H9 (cell line): ENCODE measurements around the gene FOXC2. TPM values are rescaled to one million over a fixed set of nuclear protein-coding genes. Genes with fewer than 3 reads are reported as not detected.

ENCODE experiments used
- DNase-seq: peaks from one replicate; pipeline ENCODE4 v3.0.0-alpha.2; 2017
- H2AFZ ChIP-seq: one replicate; pipeline ENCODE4 v1.6.1; 2013; ENCODE audit warnings: mild to moderate bottlenecking, low read length, control low read depth, moderate library complexity
- H2AK5ac ChIP-seq: 2 replicates; pipeline ENCODE4 v1.6.1; 2013; ENCODE audit warnings: low read length, control low read depth, mixed read lengths; ENCODE audit not compliant: insufficient read length
- H2BK120ac ChIP-seq: one replicate; pipeline ENCODE4 v1.6.1; 2013; ENCODE audit warnings: low read depth, mild to moderate bottlenecking, low read length, control low read depth, inconsistent platforms; ENCODE audit not compliant: poor library complexity, severe bottlenecking
- H2BK12ac ChIP-seq: 2 replicates; pipeline ENCODE4 v1.6.1; 2013; ENCODE audit warnings: low read length, control low read depth, mixed read lengths, low read depth; ENCODE audit not compliant: insufficient read length
- H2BK15ac ChIP-seq: 2 replicates; pipeline ENCODE4 v1.6.1; 2013; ENCODE audit warnings: low read depth, low read length, control low read depth
- H2BK20ac ChIP-seq: one replicate; pipeline ENCODE4 v1.6.1; 2013; ENCODE audit warnings: low read depth, mild to moderate bottlenecking, low read length, control low read depth, inconsistent platforms; ENCODE audit not compliant: poor library complexity, severe bottlenecking
- H2BK5ac ChIP-seq: 2 replicates; pipeline ENCODE4 v1.6.1; 2013; ENCODE audit warnings: low read length, control low read depth, mixed read lengths; ENCODE audit not compliant: insufficient read length
- H3K14ac ChIP-seq: 2 replicates; pipeline ENCODE4 v1.6.1; 2013; ENCODE audit warnings: low read length, control low read depth; ENCODE audit not compliant: insufficient read depth
- H3K18ac ChIP-seq: 2 replicates; pipeline ENCODE4 v1.6.1; 2013; ENCODE audit warnings: low read depth, mild to moderate bottlenecking, mixed read lengths, low read length, control low read depth; ENCODE audit not compliant: insufficient read length
- H3K23ac ChIP-seq: 2 replicates; pipeline ENCODE4 v1.6.1; 2013; ENCODE audit warnings: low read length, control low read depth, mixed read lengths, low read depth; ENCODE audit not compliant: insufficient read length
- H3K23me2 ChIP-seq: 2 replicates; pipeline ENCODE4 v1.6.1; 2013; ENCODE audit warnings: low read depth, mild to moderate bottlenecking, mixed read lengths, low read length, control low read depth; ENCODE audit not compliant: insufficient read length, poor library complexity, severe bottlenecking
- H3K27ac ChIP-seq: 2 replicates; pipeline ENCODE4 v1.5.1; 2013; ENCODE audit warnings: low read length, control low read depth, mixed read lengths, low read depth; ENCODE audit not compliant: insufficient read length
- H3K27me3 ChIP-seq: 2 replicates; pipeline ENCODE4 v1.6.1; 2013; ENCODE audit warnings: low read length, control low read depth, inconsistent platforms; ENCODE audit not compliant: insufficient read depth
- H3K4ac ChIP-seq: 2 replicates; pipeline ENCODE4 v1.6.1; 2013; ENCODE audit warnings: low read depth, mild to moderate bottlenecking, control low read depth, inconsistent platforms, low read length, moderate library complexity
- H3K4me1 ChIP-seq: 2 replicates; pipeline ENCODE4 v1.6.1; 2013; ENCODE audit warnings: low read length, control low read depth, inconsistent platforms; ENCODE audit not compliant: insufficient read depth
- H3K4me2 ChIP-seq: 2 replicates; pipeline ENCODE4 v1.6.1; 2013; ENCODE audit warnings: low read length, control low read depth, mixed read lengths; ENCODE audit not compliant: insufficient read length, insufficient read depth
- H3K56ac ChIP-seq: 2 replicates; pipeline ENCODE4 v1.6.1; 2013; ENCODE audit warnings: low read depth, mild to moderate bottlenecking, mixed read lengths, low read length, control low read depth; ENCODE audit not compliant: insufficient read length
- H3K79me1 ChIP-seq: 2 replicates; pipeline ENCODE4 v1.6.1; 2013; ENCODE audit warnings: low read depth, mild to moderate bottlenecking, moderate library complexity, low read length, control low read depth, inconsistent platforms; ENCODE audit not compliant: insufficient read depth, poor library complexity, severe bottlenecking
- H3K79me2 ChIP-seq: 2 replicates; pipeline ENCODE4 v1.6.1; 2013; ENCODE audit warnings: low read length, control low read depth, inconsistent platforms; ENCODE audit not compliant: insufficient read depth
- H3K9ac ChIP-seq: 2 replicates; pipeline ENCODE4 v1.6.1; 2013; ENCODE audit warnings: low read length, control low read depth, mixed read lengths; ENCODE audit not compliant: insufficient read length; ENCODE audit errors: extremely low read depth
- H3K9me3 ChIP-seq: one replicate; pipeline ENCODE4 v1.6.1; 2013; ENCODE audit warnings: low read depth, low read length, inconsistent platforms; ENCODE audit not compliant: control insufficient read depth
- H3T11ph ChIP-seq: one replicate; pipeline ENCODE4 v1.6.1; 2013; ENCODE audit warnings: mild to moderate bottlenecking, low read length, control low read depth, inconsistent platforms
- H4K20me1 ChIP-seq: one replicate; pipeline ENCODE4 v1.6.1; 2013; ENCODE audit not compliant: control insufficient read depth, insufficient read length, insufficient read depth
- H4K5ac ChIP-seq: 2 replicates; pipeline ENCODE4 v1.6.1; 2013; ENCODE audit warnings: low read depth, mild to moderate bottlenecking, mixed read lengths, low read length, control low read depth; ENCODE audit not compliant: insufficient read length
- H4K8ac ChIP-seq: replicated peaks from 2 replicates; pipeline ENCODE4 v1.6.1; 2013; ENCODE audit warnings: low read length, control low read depth, mixed read lengths, low read depth; ENCODE audit not compliant: insufficient read length
- H4K91ac ChIP-seq: 2 replicates; pipeline ENCODE4 v1.6.1; 2013; ENCODE audit warnings: low read depth, mild to moderate bottlenecking, moderate library complexity, mixed read lengths, low read length, control low read depth; ENCODE audit not compliant: insufficient read length
- H3K27ac Mint-ChIP-seq, 3 experiments: 2 replicates in 2 of 3; 3 replicates in 1 of 3; pipeline ENCODE4 v1.8.0; 2020 to 2021; ENCODE audit warnings: mixed read lengths in 3 of 3, mild to moderate bottlenecking in 1 of 3, moderate library complexity in 1 of 3
- H3K27me3 Mint-ChIP-seq: 2 replicates; pipeline ENCODE4 v1.8.0; 2021; ENCODE audit warnings: low read depth, mild to moderate bottlenecking, moderate library complexity, mixed read lengths
- H3K36me3 Mint-ChIP-seq, 3 experiments: 2 replicates in 2 of 3; 3 replicates in 1 of 3; pipeline ENCODE4 v1.8.0; 2020 to 2021; ENCODE audit warnings: low read depth in 3 of 3, mixed read lengths in 3 of 3; ENCODE audit not compliant: insufficient read depth in 1 of 3
- H3K4me1 Mint-ChIP-seq, 2 experiments: 2 replicates each; pipeline ENCODE4 v1.8.0; 2020; ENCODE audit warnings: mixed read lengths in 2 of 2
- H3K4me3 Mint-ChIP-seq, 2 experiments: 2 replicates in 1 of 2; 3 replicates in 1 of 2; pipeline ENCODE4 v1.8.0; 2020 to 2021; ENCODE audit warnings: mild to moderate bottlenecking in 2 of 2, mixed read lengths in 2 of 2, moderate library complexity in 1 of 2
- H3K9me3 Mint-ChIP-seq, 2 experiments: 2 replicates in 1 of 2; 3 replicates in 1 of 2; pipeline ENCODE4 v1.8.0; 2020; ENCODE audit warnings: mild to moderate bottlenecking in 2 of 2, mixed read lengths in 2 of 2, moderate library complexity in 1 of 2
- WGBS: extraction: QIAGEN DNeasy Blood & Tissue Kit; methylation state at CpG from one replicate; pipeline ENCODE4 v1.1.7; 2013; ENCODE audit warnings: missing lambda C conversion rate, low lambda C conversion rate, mixed read lengths; ENCODE audit not compliant: insufficient read length; ENCODE audit errors: extremely low coverage; 5-methylcytosine and 5-hydroxymethylcytosine counted together
- total RNA-seq: library from RNA; stranded (reverse); gene quantifications from 2 replicates; pipeline ENCODE4 v1.2.1, GENCODE V29; 2021
- TF ChIP-seq, protein P1 (sequence below): fragments of 200-600 bp; sonication (generic); conservative IDR thresholded peaks from 3 replicates; pipeline ENCODE4 v1.8.0; 2021; ENCODE audit warnings: antibody characterized with exemption, mild to moderate bottlenecking

Gene FOXC2
- total RNA-seq, 1 experiment from 2014 or later = not detected

DNA sequence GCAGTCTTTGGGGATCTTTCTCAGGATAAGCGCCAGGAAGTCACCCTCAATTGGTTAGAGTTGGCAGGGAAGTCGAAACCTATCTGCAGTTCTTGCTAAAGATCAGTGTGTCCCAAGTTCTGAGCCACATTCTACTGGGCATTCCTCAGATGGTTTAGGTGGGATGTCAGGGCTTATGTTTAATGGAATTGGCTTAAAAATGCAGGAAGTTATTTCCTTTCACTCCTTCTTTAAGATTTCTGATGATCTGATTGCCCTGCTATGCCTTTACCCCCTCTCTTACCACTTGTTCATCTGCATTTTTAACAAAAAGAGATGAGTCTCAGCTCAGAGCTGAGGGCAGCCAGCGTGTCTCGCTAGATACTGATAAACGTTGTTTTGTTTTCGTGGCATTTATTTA lies 42.5 kb downstream of the FOXC2 start:
- H3K27me3 Mint-ChIP-seq = peaks cover 7% of the 10 kb centered on the region
- no peak overlapping the region for H2AFZ ChIP-seq
- H3K36me3 Mint-ChIP-seq = no peaks in the 10 kb centered on the region; a peak in 1 of 7 replicates

More for the DNA sequence above, 42.5 kb downstream of the FOXC2 start:
- no peak overlapping the region; a peak in 1 of 7 replicates for H3K27ac Mint-ChIP-seq
- H2BK20ac ChIP-seq = no peak overlapping the region
- H3K14ac ChIP-seq = no peak overlapping the region
- no peak overlapping the region for H4K91ac ChIP-seq
- H3K18ac ChIP-seq = no peak overlapping the region
- H3K79me1 ChIP-seq = no peaks in the 10 kb centered on the region
- H3K4me1 ChIP-seq = no peaks in the 10 kb centered on the region
- H3K56ac ChIP-seq = no peak overlapping the region
- H2BK120ac ChIP-seq = no peak overlapping the region
- H3K79me2 ChIP-seq = no peaks in the 10 kb centered on the region
- no peak overlapping the region for H2AK5ac ChIP-seq
- H2BK15ac ChIP-seq = no peak overlapping the region
- no peak overlapping the region for H3K27ac ChIP-seq
- H4K8ac ChIP-seq = no peak overlapping the region
- no peaks in the 10 kb centered on the region for H3K27me3 ChIP-seq
- TF ChIP-seq, protein P1, sequence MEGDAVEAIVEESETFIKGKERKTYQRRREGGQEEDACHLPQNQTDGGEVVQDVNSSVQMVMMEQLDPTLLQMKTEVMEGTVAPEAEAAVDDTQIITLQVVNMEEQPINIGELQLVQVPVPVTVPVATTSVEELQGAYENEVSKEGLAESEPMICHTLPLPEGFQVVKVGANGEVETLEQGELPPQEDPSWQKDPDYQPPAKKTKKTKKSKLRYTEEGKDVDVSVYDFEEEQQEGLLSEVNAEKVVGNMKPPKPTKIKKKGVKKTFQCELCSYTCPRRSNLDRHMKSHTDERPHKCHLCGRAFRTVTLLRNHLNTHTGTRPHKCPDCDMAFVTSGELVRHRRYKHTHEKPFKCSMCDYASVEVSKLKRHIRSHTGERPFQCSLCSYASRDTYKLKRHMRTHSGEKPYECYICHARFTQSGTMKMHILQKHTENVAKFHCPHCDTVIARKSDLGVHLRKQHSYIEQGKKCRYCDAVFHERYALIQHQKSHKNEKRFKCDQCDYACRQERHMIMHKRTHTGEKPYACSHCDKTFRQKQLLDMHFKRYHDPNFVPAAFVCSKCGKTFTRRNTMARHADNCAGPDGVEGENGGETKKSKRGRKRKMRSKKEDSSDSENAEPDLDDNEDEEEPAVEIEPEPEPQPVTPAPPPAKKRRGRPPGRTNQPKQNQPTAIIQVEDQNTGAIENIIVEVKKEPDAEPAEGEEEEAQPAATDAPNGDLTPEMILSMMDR = no peak
- H3K9me3 Mint-ChIP-seq = no peaks in the 10 kb centered on the region
- H3K4ac ChIP-seq = no peak overlapping the region
- no peak for DNase-seq
- H4K5ac ChIP-seq = no peak overlapping the region
- H3K23ac ChIP-seq = no peak overlapping the region
- peaks cover 2 to 5% of the 10 kb centered on the region in 2 experiments; a peak in 2 of 4 replicates for H3K4me1 Mint-ChIP-seq
- no CpG with 5 or more reads among the region's 6 CpGs for WGBS
- H4K20me1 ChIP-seq = no peaks in the 10 kb centered on the region
- H3K4me2 ChIP-seq = no peak overlapping the region
- no peak overlapping the region for H3T11ph ChIP-seq
- H3K9ac ChIP-seq = no peak overlapping the region
- H3K23me2 ChIP-seq = no peaks in the 10 kb centered on the region
- H3K9me3 ChIP-seq = no peaks in the 10 kb centered on the region
- no peak overlapping the region for H2BK12ac ChIP-seq
- H3K4me3 Mint-ChIP-seq = no peak overlapping the region
- no peak overlapping the region for H2BK5ac ChIP-seq
